NCI-H1930 (cell line): Measurements from ENCODE around the gene ADRA2B.

Experiments used
- DNase-seq, 2 experiments: peaks; one replicate each; lab custom pipeline; 2025; lab: John Stamatoyannopoulos, UW

The ADRA2B gene

DNA sequence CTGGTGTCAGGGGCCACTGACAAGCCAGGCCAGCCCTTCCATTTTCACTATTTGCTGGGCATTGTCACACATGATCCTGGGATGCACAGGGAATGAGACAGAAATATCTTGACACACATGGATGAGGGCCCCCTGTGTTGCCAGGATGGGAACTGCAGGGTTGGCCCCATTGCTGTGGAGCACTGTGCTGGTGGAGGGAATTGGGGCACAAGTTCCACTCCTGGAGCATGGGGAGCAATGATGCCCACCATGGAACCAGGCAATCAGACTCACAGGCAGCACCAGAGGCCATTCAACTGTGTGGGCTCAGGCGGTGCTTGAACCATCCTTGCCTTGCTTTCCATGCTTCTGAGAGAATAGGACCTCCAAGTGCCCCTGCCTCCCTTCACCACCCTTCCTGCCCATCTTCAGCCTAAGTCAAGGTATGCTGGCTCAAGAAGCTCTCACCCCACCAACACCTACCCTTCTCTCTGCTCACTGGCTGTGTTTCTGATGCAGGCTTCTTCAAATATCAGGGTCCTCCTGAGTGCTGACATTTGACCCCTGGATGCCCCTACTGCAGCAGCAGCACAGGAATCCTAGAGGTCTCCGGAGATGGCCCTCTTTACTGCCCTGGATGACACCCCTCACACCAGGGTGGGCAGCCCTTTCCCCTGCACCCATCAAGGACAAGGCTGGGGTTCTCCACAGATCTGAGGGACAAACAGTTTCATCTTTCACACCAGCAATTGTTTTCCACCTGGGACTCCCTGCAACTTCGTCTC lies 11.0 kb downstream of the ADRA2B start:
- DNase-seq: no peak

DNA sequence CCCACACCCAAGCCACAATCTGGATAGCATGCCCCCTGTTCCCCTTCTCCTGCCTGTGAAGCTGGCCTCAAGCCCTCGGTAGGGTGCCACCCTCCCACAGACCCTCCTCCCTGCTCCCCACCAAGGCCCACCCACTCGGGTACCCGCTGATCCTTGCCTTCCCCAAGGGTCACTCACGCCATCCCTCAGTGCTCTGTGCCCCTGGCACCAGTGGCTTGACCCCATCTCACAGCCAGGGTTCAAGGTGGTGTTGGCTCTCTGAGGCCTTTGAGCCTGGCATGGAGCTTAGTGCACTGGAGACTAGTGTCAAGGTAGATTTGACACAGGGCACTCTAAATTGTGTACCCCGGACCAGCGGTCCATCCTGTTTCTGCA lies 11.9 kb downstream of the ADRA2B start:
- no peak for DNase-seq

DNA sequence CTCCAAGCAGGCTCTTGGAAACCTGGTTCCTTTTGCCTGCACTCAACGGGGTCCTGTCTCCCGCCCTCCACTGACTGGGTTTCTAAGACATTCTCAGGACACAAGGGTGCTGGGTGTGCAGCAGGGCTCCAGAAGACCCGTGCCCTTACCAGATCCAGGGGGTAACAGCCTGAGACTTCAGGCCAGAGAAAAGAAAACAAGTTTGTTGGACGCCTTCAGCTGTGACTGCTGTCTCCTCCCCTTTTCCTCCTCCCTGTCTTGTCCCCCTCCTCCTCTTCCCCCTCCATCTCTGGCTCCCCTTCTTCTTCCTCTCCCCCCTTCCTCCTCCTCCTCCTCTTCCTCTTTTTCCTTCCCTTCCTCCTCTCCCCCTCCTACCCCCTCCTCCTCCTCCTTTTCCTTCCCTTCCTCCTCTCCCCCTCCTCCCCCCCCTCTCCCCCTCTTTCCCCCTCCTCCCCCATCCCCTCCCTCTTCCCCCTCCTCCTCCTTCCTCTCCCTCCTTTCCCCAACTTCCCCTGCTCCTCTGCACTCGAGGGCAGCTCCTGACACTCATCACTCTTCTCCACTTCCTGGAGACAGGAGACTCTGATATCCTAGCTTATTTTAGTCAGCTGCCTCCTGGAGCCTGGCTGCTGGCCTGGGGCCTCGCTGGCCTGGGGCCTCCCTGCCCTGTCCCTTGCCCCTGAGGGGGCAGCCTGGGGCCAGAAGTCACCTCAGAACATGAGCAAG lies 12.4 kb downstream of the ADRA2B start:
- no peak for DNase-seq

DNA sequence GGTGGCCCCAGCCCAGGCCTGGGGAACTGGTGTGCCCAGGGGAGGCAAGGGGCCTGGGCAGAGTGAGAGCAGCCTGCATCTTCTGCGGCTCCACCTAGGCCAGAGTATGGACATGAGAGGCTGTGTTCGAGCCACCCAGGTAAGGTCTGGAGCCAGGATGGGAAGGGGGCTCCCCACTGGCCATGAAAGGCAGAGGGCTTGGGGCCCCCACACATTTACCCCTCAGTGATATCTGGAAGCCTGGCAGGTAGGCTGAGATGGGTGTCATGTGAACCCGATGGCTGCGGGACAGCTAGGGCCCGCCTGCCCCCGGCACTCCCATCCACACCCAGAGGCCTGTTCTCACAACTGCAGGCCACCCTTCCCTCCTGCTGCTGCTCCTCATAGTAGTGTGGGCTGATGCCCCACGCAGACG lies 13.2 kb downstream of the ADRA2B start:
- no peak for DNase-seq

DNA sequence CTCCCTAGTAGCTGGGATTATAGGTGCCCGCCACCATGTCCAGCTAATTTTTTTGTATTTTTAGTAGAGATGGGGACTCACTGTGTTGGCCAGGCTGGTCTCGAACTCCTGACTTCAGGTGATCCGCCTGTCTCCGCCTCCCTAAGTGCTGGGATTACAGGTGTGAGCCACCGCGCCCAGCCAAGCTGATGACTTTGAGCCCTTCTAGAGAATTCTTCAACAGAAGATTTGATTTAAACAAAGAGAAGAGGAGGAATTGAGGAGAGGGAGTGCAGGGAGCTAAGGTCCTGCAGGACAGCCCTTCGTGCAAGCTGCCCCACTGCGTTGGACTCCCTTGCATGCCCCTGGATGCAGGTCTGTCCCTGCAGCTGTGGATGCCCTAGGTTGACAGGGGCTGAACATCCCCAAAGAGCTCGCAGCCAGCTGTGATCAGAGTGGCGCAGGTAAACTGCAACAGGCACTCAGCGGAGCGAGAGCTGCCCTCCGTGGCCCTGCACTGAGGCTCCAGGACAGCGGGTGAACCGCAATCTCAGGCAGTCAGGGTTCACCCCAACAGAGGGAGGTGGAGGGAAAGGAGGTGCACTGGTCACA lies 13.7 kb downstream of the ADRA2B start:
- DNase-seq: no peak

DNA sequence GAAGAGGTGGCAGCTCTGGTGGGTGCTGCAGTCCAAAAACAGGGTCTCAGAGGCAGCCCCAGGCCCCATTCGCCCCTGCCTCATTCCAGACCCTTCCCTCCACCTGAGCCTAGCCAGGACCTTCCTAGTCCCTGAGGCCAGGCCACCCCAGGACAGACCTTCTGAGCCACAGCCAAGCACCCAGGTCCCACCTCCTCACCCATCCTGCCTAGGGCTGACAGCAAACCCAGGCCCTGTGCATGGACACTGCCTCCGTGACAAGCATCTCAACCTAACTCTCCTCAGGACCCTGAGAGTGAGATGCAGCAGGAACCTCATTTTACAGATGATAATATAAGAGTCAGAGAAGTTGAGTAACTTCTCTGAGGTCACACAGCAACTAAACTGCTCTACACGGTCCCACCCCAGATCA lies 15.5 kb downstream of the ADRA2B start:
- no peak for DNase-seq

DNA sequence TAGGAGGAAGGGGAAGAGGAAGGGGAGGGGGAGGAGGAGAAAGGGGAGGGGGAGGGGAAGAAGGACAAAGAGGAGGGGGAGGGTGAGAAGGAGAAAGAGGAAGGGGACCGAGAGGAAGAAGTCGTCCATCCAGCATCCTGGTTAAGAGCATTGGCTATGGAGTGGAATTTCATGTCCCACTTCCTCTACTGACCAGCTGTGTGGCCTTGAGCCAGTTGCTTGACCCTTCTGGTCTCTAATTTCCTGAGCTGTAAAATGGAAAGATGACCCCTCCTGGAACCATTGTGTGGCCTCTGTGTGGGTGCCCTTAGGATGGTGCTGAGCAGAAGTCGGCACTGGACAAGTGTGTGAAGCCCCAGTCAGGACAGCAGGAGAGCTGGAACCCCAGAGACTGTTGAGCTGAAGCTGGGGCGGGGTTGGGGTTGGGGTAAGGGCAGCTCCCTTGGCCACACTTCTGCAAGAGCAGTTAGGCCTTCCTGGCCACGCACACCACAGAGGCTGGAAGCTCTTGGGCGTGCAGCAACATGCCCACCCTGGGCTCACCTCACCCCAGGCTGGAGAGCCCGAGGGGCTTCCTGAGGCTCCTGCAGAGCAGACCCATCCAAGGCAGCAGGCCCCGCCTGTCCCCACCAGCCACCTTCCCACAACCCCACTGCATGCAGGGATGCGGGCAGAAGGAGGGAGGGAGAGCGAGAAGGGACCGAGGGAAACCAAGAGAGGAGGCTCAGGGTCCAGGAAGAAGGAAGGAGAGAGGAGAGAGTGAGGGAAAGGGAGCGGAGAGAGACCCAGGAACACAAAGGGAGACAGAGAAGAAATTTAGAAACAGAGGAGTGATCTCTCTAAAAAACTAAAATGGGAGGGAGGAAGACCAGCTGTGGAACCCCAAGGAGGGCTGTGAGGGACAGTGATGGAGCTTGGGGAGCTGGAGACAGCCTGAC lies 16.2 kb downstream of the ADRA2B start:
- no peak for DNase-seq

DNA sequence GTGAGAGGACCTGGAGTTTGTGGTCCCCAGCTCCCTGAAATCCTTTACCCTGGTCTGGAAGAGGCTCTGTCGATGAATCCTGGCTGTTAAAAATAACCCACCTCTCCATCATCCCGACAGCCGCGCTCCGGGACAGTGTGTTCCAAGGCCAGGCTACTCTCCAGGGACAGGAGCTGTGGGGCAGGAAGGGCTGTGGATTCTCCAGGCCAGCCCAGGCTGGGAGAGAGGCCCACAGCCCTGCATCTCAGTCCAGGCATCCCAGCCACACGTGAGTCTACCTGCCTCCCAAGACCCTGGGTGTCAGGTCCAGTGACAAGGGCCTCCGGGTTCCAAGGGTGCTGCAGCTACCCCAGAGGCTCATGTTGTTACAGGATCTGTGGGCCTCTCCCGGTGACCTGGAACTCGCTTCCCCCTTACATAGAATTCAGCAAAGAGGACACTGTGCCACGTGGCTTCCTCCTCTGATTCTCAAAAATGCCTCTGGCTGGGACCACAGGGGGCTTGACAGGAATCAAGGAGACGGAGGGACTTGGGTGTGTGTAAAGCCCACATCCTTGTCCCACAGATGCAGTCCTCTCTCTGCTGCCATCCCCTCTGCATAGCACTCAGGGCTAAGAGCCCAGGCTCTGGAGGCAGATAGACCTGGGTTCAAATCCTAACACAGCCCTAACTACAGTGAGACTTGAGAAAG lies 17.3 kb downstream of the ADRA2B start:
- no peak for DNase-seq

DNA sequence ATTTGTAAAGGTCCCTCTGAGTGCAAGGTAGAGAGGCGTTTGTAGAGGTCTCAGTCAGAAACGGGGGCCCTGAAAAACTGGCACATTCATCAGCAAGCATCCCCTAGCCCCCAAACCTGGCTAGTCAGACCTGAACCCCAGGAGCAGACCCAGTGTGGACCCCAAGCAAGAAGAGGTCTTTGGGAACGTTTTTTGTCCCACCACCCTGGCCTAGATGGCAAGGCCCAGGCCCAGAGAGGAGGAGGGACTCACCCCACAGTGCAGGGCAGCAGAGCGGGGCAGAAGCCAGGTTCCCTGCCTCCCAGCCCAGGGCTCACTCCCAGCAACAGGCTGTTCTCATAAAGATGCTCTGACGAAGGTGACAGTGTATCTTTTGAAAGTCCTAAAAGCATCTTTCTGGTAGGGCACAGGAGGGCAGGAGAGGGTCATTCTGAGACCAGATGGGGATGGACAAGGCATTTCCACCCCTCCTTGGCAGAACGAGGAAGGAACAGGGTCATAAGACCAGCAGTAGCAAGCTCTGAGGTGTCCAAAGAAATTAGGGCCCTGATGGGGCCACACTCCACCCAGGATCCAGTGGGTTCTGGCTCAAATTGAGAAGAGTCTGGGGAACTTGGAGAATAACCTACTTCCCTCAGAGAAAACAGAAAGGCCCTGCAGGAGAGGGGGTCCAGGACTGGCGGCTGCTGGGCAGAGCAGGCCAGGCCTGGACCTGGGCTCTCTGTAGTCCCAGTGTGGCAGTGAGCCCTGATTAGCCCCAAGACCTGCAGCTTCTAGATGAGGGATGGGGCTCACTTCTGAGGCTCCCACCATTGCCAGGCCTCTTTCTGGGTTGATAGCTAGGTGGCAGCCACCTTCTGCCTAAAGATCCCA lies 18.2 kb downstream of the ADRA2B start:
- DNase-seq: no peak

DNA sequence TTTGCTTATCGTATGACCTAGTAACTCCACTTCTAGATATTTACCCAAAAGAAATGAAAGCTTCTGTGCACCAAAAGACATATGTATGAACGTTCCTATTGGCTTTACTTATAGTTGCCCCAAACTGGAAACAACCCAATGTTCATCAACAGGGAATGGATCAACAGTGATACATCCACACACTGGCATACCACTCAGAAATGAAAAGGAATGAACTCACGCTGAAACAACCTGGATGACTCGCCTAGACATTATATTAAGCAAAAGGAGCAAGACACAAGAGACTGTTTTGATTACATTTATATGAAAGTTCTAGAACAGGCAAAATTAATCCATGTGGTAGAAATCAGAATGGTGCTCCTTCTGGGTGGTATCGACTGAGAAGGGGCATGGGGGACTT lies 18.9 kb downstream of the ADRA2B start:
- no peak for DNase-seq

DNA sequence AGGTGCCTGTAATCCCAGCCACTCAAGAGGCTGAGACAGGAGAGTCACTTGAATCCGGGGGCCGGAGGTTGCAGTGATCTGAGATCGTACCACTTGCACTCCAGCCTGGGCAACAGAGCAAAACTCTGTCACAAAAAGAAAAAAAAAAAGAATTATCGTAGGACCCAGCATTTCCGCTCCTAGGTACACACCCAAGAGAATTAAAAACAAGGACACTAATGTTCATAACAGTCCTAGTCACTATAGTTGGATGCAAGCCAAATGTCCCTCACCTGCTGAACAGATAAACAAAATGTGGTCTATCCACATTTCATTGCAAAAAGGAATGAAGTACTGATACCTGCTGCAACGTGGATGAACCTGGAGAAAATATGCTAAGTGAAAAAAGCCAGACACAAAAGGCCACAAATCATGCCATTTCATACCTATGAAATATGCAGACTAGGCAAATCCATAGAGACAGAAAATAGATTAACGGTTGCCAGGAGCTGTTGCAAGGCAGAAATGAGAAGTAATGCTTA lies 21.2 kb downstream of the ADRA2B start:
- no peak for DNase-seq

DNA sequence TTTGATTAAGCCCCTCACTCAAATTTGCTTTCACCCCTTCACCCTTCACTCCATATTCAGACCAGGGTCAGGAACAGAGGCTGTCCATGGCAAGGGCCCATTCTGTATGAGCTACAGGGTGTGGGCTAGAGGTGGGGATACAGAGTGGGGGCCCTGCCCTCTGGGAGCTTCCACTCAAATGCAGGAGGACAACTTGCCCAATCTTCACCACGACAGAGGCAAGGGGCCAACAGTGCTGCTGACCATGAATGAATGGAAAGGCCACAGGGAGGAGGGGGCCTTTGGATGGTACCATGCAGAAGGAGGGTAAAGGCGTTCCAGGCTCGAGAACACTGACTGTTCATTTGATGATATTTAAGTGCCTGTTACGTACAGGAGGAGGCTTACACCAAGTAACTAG lies 22.8 kb downstream of the ADRA2B start:
- DNase-seq: no peak

DNA sequence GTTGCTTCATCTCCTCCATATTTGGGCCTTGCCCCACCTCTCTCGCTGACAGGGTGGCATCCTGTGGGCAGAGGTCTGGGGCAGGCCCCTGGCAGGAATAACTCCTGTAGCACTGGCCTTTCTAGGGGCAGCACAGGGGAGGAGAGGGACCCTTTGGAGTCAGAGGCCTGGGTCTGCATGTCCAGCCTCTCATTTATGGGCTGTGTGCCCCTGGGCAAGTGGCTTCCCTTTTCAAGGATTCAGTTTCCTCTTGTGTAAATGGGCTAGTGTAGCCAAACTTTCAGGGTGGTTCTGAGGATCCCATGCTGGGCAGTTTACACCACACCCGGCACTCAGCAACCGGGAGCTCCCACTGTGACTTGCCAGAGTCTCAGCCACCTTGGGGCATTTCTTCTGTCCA lies 23.4 kb downstream of the ADRA2B start:
- no peak for DNase-seq

DNA sequence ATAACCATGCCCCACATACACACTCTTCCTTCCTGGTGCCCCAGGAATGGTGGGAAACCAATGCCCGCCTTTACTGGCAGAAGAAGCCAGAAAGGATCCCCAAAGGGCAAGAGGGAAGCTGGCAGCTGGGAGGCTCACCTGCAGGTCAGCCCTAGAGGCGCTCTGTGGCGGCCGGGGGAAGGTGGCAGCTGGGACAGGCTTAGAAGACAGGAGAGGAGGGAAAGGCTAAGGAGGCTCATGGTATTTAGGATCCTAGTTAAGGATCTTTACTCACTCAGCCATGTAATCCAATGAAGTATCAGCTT lies 23.8 kb downstream of the ADRA2B start:
- DNase-seq: no peak

DNA sequence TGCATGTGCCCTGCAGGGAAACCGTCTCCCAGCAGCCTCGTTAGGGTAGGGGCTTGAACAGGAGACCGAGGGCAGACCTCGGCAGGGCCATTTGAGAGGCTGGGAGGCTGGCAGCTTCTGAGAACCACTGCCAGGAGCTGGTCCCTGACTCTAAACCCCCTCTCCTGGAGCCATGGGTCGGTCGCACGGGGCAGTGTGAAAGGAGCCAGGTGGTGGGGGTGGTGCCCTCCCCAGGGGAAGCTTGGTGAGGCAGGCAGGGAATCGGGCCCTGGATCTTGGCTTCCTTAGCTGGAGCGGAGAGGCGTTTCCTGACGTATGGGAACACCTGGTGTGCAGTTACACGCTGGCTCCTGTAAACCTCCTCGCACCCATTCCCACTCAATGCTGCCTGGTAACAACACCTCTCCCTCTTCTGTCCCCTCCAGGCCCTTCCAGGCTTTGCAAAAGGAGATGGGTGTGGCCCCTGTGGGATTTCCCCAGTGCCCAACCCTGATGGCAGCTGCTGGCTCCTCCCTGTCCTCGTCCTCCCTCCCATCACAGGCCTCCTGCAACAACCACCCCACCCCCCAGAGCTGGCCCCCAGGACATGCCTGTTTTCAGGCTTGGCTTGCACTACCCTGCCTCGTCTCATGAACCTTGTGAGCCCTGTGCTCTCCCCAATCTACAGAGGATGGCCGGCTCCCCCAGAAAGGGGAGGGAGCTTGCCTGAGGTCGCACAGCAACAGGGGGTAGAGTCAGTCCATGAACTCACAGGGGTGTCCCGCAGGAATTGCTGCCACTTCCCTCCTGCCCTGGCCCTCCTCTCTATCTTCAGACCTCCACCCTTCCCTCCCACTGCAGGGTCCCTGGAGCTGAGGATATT lies 24.4 kb downstream of the ADRA2B start:
- DNase-seq: no peak

DNA sequence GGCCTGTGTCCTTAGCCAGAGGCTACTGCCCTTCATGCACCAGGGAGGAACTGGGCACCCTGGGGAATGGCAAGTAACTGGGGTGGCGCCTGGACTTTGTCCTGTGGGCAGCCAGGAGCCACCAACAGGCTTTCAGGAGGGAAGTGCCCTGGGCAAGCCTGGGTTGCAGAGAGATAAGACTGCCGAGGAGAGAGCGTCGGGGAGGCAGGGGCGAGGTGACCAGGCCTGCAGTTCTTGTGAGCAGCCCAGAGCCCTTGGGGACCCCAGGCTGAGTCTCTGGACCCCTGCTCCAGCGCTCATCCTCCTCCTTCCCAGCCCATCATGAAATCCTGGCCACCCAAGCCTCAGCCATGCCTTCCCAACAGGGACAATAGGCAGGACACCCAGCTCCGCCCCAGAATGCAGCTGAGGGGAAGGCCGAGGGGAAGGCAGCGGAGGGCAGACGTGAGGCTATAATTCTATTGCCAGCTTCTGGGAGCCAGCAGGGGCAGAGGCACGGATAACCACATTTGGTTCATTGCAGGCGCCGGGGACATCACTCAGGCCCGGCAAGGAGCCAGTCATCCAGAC lies 25.1 kb downstream of the ADRA2B start:
- DNase-seq: no peak

DNA sequence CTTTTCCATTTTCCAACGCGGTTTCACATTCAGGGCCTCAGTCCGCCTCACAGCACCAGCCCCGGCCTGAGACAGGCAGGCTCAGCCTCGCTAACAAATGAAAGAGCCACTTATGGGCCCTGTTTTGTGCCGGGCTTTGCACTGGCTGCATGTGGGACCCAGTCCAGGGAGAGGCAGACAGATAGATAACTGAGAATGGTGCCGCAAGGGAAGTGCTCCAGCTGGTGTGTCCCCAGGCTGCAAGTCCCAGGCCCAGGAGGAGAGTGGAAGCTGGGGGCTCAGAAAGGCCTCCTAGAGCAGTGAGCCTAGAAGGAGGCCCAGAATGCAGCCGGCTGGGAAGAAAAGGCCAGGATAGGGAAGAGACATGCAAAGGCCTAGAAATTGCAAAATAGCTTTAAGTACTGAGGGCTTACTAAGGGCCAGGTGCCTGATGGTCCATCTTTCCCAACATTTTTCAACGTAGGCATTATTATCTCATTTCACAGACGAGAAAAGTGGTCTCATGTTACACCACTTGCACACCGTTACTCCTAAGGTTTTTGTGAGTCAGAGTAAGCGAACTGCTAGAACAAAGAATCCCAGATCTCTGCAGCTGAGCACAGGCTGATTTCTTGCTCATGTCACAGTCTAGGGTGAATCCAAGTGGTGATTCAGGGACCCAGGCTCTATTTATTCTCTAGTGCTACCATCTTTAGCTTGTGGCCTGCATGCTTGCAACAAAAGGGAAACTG lies 26.0 kb downstream of the ADRA2B start:
- no peak for DNase-seq

DNA sequence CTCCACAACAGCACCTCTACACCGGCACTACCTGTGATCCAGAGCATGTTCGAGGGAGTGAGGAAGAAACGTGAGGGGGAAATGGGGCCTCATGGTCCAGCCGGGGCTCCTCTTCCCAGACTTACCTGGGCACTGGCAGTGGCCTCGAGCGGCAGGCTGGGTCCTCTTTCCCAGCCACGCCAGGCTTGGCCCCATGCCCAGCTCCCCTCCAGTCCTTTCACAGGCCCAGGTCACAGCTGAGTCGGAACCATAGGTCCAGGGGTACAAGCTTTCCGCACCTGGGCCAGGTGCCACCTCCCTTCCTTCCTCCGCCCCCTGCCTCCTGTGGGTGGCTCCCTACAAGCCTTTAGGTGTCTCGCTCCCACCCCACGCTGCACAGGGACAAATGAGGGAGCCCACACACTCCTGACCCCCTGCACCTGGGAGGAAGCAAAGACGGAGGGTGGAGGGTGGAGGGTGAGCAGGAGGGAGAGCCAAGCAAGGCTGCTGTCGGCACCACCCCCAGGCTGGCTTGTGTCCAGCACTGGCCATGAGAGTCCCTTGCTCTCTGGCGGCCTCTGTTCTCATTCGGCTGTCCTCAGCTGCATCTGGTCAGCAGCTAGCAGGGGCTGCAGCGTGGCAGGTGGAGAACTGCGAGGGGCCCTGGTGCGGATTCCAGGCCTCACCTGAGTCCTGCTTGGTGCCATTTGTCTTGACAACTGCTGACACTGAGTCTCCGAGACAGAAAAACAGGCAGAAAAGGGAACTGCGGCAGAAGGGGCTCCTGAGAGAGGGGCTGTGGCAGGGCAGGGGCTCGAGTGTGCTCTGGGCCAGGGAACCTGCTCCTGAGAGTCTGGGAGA lies 26.8 kb downstream of the ADRA2B start:
- no peak for DNase-seq
